Measurements from ENCODE around the gene KRT3.

Gene KRT3

DNA sequence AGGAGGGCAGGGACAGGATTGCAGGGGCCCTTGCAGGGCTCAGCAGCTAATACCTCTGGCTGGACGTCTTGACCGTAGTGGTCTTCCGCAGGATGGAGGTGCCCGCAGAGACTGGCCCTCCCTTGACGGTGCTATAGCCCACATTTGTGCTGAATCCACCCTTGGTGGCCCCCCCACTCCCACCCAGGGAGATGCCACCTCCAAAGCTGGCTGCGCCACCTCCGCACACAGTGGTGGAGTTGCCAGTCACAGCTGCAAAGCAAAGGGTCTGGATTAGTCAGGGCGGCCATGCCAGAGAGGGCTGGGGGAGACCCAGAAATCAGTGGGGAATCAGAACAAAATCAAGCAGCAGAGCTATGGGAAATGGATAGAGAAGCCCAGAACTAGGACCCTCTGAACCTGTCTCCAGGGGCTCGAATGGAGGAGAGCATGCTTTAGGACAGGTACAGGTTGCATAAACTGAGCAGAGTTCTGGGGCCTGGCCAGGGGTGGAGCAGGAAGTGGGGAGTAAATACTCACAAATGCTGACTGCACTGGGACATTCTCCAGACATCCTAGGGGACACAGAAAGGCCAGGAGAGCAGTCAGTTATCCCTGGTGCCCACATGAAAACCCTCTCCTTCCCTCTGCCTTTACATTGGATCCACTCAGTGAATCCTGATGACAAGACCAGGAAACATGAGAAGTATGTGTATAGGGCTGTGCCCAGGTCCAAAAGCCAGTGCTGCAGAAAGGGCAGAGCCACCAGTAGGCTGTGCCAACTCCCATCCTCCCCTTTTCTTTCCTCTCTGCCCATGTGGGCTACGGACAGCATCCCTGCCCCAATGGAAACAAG lies 26.1 kb upstream of the KRT3 start:
- H3K27me3 Mint-ChIP-seq = peaks cover 37 to 38% of the 10 kb centered on the region in 2 donors
- no peak overlapping the region for H3K4me3 Mint-ChIP-seq
- no peak for DNase-seq
- no peaks in the 10 kb centered on the region for H3K4me1 Mint-ChIP-seq
- no peaks in the 10 kb centered on the region for H3K36me3 Mint-ChIP-seq
- no peaks in the 10 kb centered on the region for H3K9me3 Mint-ChIP-seq
- H3K27ac Mint-ChIP-seq = no peak overlapping the region
- no peak for ATAC-seq (replicated peaks)

GRCh38 chr12:52821071-52821730 lies 25.3 kb upstream of the KRT3 start:
- Mint-ChIP-seq H3K4me3 (no peak overlapping the region), H3K27ac (no peak overlapping the region), H3K27me3 (peaks cover 31 to 36% of the 10 kb centered on the region in 2 donors), H3K9me3 (no peaks in the 10 kb centered on the region), H3K4me1 (no peaks in the 10 kb centered on the region), H3K36me3 (no peaks in the 10 kb centered on the region)
- DNase-seq (no peak), ATAC-seq (replicated peaks) (no peak)

DNA sequence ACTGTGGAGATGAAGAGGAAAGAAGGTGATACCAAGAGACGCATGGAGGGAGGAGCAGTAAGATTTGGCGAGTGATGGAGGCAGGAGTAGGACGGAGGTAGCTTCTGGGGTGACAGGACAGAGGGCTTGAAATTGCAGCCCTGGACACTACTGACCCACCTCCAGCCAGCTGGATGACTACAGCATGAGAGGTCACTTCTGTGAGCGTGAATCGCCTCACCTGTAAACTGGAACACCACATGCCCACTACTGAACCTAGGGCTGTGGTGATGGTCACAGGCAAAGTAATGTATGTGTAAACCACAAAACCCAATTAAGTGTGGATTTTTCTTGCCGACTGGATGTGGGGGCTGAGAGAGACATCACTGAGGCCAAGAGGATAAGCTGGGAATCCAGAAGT lies 24.6 kb upstream of the KRT3 start:
- H3K4me1 Mint-ChIP-seq = no peaks in the 10 kb centered on the region
- no peaks in the 10 kb centered on the region for H3K36me3 Mint-ChIP-seq
- no peak overlapping the region for H3K4me3 Mint-ChIP-seq
- DNase-seq (no peak), ATAC-seq (replicated peaks) (no peak)
- H3K9me3 Mint-ChIP-seq = no peaks in the 10 kb centered on the region
- peaks cover 26 to 32% of the 10 kb centered on the region in 2 donors for H3K27me3 Mint-ChIP-seq
- no peak overlapping the region for H3K27ac Mint-ChIP-seq

DNA sequence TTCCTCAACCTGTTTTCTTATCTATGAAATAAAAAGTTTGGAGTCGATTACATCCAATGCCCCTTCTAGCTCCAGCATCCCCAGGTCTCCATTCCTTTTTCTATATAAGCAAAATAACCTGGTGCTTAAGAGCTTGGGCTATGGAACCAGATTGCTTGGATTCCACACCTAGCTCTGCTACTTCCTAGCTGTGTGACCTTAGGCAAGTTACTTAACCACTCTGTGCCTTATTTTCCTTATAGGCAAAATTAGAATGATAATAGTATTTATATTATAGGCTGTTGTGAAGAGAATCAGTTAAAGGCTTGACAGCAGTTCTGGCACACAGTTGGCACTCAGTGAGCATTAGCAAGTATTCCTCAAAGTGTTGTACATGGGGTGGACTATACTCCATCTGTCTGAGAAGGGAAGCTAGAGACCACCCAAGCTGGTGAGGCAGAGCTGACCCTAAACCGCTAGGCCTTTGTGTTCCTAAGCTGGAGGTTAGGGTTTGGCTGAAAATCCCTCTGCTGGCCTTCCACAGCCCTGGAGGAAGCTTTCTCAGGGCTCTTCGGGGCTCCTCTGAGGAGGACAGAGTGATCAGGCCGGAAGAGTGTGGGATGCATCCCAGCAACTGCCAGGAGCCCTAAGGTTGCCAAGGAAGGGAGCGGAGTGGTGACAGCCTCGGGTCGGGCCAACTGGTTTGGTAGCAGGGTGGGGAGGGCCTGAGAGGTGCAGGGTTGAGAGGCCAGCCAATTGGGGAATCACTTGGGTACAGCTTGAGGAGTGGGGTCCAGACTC lies 24.0 kb upstream of the KRT3 start:
- no peak overlapping the region for H3K27ac Mint-ChIP-seq
- H3K36me3 Mint-ChIP-seq = no peaks in the 10 kb centered on the region
- DNase-seq (no peak), ATAC-seq (replicated peaks) (no peak)
- no peak overlapping the region for H3K4me3 Mint-ChIP-seq
- H3K27me3 Mint-ChIP-seq = peaks cover 26 to 32% of the 10 kb centered on the region in 2 donors
- H3K9me3 Mint-ChIP-seq = no peaks in the 10 kb centered on the region
- H3K4me1 Mint-ChIP-seq = no peaks in the 10 kb centered on the region

GRCh38 chr12:52818887-52819420 lies 23.0 kb upstream of the KRT3 start:
- Mint-ChIP-seq H3K27ac (no peak overlapping the region), H3K27me3 (peaks cover 26 to 30% of the 10 kb centered on the region in 2 donors), H3K36me3 (no peaks in the 10 kb centered on the region), H3K9me3 (no peaks in the 10 kb centered on the region), H3K4me3 (no peak overlapping the region), H3K4me1 (no peaks in the 10 kb centered on the region)
- ATAC-seq (replicated peaks) (no peak), DNase-seq (no peak)

GRCh38 chr12:52818388-52818787 lies 22.5 kb upstream of the KRT3 start:
- Mint-ChIP-seq H3K27me3 (peaks cover 21 to 24% of the 10 kb centered on the region in 2 donors), H3K4me1 (no peaks in the 10 kb centered on the region), H3K4me3 (no peak overlapping the region), H3K27ac (no peak overlapping the region), H3K36me3 (no peaks in the 10 kb centered on the region), H3K9me3 (no peaks in the 10 kb centered on the region)
- DNase-seq (no peak), ATAC-seq (replicated peaks) (no peak)

- no peaks in the 10 kb centered on the region for H3K4me1 Mint-ChIP-seq
- DNase-seq (no peak), ATAC-seq (replicated peaks) (no peak)
- no peaks in the 10 kb centered on the region for H3K36me3 Mint-ChIP-seq
- no peak overlapping the region for H3K4me3 Mint-ChIP-seq
- H3K27me3 Mint-ChIP-seq = peaks cover 15 to 18% of the 10 kb centered on the region in 2 donors
- H3K9me3 Mint-ChIP-seq = no peaks in the 10 kb centered on the region
- H3K27ac Mint-ChIP-seq = no peak overlapping the region
Measured at GRCh38 chr12:52817699-52818238, 21.9 kb upstream of the KRT3 start.

DNA sequence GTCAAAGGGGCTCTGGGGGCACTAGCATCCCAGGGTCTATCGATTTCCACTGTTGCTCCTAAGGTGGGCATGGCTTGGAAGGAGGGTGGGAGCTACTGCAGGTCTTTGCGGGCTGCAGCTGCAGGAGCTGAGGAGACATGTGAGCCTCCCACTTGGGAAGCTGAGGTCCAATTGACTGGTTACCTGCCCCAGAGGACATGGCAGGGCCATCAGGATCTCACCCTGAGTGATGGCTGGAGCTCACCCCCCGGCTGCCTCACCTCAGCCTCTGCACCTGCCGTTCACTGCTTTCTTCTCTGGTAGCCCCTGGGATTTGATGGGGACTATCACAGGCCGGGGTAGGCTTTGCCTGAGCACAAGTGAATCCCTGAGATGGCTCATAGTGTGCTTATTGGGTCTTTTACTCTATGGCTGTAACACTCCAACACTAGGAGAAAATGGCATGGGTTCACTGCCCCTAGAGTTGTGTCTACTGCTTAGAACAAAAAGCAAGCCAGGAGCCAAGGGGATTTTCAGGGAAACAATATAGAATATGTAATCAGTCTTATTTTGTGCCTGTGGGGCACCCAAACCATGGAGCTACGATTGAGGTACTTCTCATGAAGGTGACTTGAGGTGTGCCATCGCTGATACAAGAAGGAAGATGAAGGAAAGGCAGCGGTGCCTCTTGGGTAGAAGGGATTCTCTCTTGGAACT lies 21.2 kb upstream of the KRT3 start:
- H3K27ac Mint-ChIP-seq = no peak overlapping the region
- no peaks in the 10 kb centered on the region for H3K4me1 Mint-ChIP-seq
- no peaks in the 10 kb centered on the region for H3K9me3 Mint-ChIP-seq
- ATAC-seq (replicated peaks) (no peak), DNase-seq (no peak)
- peaks cover 15% of the 10 kb centered on the region in 2 donors for H3K27me3 Mint-ChIP-seq
- H3K36me3 Mint-ChIP-seq = no peaks in the 10 kb centered on the region
- no peak overlapping the region for H3K4me3 Mint-ChIP-seq

- no peaks in the 10 kb centered on the region for H3K36me3 Mint-ChIP-seq
- no peaks in the 10 kb centered on the region for H3K9me3 Mint-ChIP-seq
- DNase-seq (no peak), ATAC-seq (replicated peaks) (no peak)
- H3K27me3 Mint-ChIP-seq = peaks cover 11 to 15% of the 10 kb centered on the region in 2 donors
- no peak overlapping the region for H3K27ac Mint-ChIP-seq
- H3K4me1 Mint-ChIP-seq = no peaks in the 10 kb centered on the region
- H3K4me3 Mint-ChIP-seq = no peak overlapping the region
Measured at GRCh38 chr12:52815676-52816588, 20.0 kb upstream of the KRT3 start.

DNA sequence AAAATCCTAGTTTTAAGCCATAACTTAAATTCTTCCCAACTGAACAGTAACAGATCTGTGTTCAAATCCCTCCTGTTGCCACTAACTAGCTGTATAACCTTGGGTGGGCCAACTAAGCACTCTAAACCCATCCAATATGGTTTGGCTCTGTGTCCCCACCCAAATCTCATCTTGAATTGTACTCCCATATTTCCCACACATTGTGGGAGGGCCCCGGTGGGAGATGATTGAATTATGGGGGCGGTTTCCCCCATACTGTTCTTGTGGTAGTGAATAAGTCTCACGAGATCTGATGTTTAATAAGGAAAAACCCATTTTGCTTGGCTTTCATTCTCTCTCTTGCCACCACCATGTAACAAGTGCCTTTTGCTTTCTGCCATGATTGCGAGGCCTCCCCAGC lies 19.2 kb upstream of the KRT3 start:
- no peaks in the 10 kb centered on the region for H3K4me1 Mint-ChIP-seq
- no peaks in the 10 kb centered on the region for H3K9me3 Mint-ChIP-seq
- ATAC-seq (replicated peaks) = no peak
- peaks cover 7 to 11% of the 10 kb centered on the region in 2 donors for H3K27me3 Mint-ChIP-seq
- H3K36me3 Mint-ChIP-seq = no peaks in the 10 kb centered on the region
- no peak overlapping the region for H3K27ac Mint-ChIP-seq
- H3K4me3 Mint-ChIP-seq = no peak overlapping the region
- no peak for DNase-seq

GRCh38 chr12:52814710-52815155 lies 18.8 kb upstream of the KRT3 start:
- no peaks in the 10 kb centered on the region for H3K4me1 Mint-ChIP-seq
- ATAC-seq (replicated peaks) = no peak
- peaks cover 5 to 7% of the 10 kb centered on the region in 2 donors for H3K27me3 Mint-ChIP-seq

GRCh38 chr12:52813885-52814709 lies 18.2 kb upstream of the KRT3 start, which contains the start of gene KRT4:
KRT4 (minus strand) TSS chr12:52814116; CDS start chr12:52814058, 58 bp downstream.
- Mint-ChIP-seq H3K9me3 (no peaks in the 10 kb centered on the region), H3K36me3 (no peaks in the 10 kb centered on the region), H3K4me1 (no peaks in the 10 kb centered on the region), H3K27ac (no peak within 1 kb of the TSS), H3K27me3 (peaks cover 9 to 10% of the 10 kb centered on the region in 2 donors), H3K4me3 (no peak within 1 kb of the TSS)
- DNase-seq (no peak), ATAC-seq (replicated peaks) (no peak)

More at GRCh38 chr12:52814710-52815155, 18.8 kb upstream of the KRT3 start:
- Mint-ChIP-seq H3K9me3 (no peaks in the 10 kb centered on the region), H3K27ac (no peak overlapping the region), H3K36me3 (no peaks in the 10 kb centered on the region), H3K4me3 (no peak overlapping the region)
- DNase-seq = no peak
